C4-2B (cell line): ENCODE measurements around the gene POLR1D.

Experiments used
- ZFX ChIP-seq: fragments of 450-650 bp; IDR thresholded peaks from 2 replicates; pipeline ENCODE4 v1.6.1; 2017
- TF ChIP-seq, protein P1 (sequence below): fragments of 450-650 bp; conservative IDR thresholded peaks from 2 replicates; pipeline ENCODE4 v1.5.1; 2017; ENCODE audit warnings: mild to moderate bottlenecking

DNA sequence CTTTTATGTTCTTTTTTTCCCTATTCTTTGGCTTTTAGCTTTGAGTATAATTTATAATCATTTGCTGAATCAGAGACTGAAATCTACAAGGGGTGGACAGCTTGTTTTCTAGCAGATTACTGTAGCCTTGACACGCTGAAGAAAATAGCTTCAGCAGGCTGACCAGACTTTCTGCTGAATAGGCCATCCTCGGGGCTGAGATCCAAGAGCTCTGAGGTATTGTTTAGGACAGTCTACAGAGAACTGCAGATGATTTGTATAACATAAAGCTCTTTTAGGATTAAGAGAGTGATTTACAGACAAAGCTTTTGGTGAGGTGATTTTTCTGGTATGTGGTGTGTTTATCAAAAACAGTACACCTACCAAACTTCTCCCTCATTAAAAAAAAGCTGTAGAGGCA is 16.8 kb downstream of the POLR1D start:
- TF ChIP-seq, protein P1, sequence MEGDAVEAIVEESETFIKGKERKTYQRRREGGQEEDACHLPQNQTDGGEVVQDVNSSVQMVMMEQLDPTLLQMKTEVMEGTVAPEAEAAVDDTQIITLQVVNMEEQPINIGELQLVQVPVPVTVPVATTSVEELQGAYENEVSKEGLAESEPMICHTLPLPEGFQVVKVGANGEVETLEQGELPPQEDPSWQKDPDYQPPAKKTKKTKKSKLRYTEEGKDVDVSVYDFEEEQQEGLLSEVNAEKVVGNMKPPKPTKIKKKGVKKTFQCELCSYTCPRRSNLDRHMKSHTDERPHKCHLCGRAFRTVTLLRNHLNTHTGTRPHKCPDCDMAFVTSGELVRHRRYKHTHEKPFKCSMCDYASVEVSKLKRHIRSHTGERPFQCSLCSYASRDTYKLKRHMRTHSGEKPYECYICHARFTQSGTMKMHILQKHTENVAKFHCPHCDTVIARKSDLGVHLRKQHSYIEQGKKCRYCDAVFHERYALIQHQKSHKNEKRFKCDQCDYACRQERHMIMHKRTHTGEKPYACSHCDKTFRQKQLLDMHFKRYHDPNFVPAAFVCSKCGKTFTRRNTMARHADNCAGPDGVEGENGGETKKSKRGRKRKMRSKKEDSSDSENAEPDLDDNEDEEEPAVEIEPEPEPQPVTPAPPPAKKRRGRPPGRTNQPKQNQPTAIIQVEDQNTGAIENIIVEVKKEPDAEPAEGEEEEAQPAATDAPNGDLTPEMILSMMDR = no peak
- TF ChIP-seq ZFX = no peak
